ENCODE results near the gene EMSY. TPM values are rescaled to one million over a fixed set of nuclear protein-coding genes. Genes with fewer than 3 reads are reported as not detected.

Gene EMSY
- total and polyA plus RNA-seq, 2 of the 13 experiments (the other 11 are each of a cell fraction or from before 2014, with no cell fraction given): 11.6 to 18.5 TPM

GRCh38 chr11:76444384-76445120 lies at the start of gene EMSY (continued):
- TF ChIP-seq E2F5 (CRISPR knock-in tag; conservative IDR thresholded peaks at IDR 0.05) (peak; percentile 81), ERF (CRISPR knock-in tag; IDR thresholded peaks at IDR 0.05) (peak; percentile 61; the same call in 1 of the 2 replicates), RERE (CRISPR knock-in tag; IDR thresholded peaks at IDR 0.05; ENCODE audit: low read depth) (no peak), CENPBD1 (CRISPR knock-in tag; IDR thresholded peaks at IDR 0.05; ENCODE audit: borderline replicate concordance, low read depth) (no peak), NONO (IDR thresholded peaks at IDR 0.05) (no peak), NONO (CRISPR knock-in tag; conservative IDR thresholded peaks at IDR 0.05) (peak; percentile 85), HOXA5 (CRISPR knock-in tag; IDR thresholded peaks at IDR 0.05) (peak; percentile 77; the same call in 1 of the 2 replicates), SMARCC2 (IDR thresholded peaks at IDR 0.05) (no peak), ADNP (CRISPR knock-in tag; IDR thresholded peaks at IDR 0.05) (no peak), ZNF772 (CRISPR knock-in tag; IDR thresholded peaks at IDR 0.05) (no peak), POLR2AphosphoS2 (IDR thresholded peaks at IDR 0.05; ENCODE audit: low read depth, low read length) (peak; percentile 82), HOXA7 (CRISPR knock-in tag; IDR thresholded peaks at IDR 0.05) (no peak), ZNF30 (CRISPR knock-in tag; IDR thresholded peaks at IDR 0.05) (no peak), SNAI1 (CRISPR knock-in tag; IDR thresholded peaks at IDR 0.05; ENCODE audit: borderline replicate concordance) (no peak), ZNF703 (CRISPR knock-in tag; IDR thresholded peaks at IDR 0.05; ENCODE audit: borderline replicate concordance) (no peak), NR0B2 (CRISPR knock-in tag; IDR thresholded peaks at IDR 0.05) (peak; percentile 73), KDM3A (CRISPR knock-in tag; IDR thresholded peaks at IDR 0.05; ENCODE audit: low read depth) (0 out of 2 replicates have a peak, but pooled peaks have one; percentile 32), STAG1 (CRISPR knock-in tag; IDR thresholded peaks at IDR 0.05) (no peak), ZNF7 (CRISPR knock-in tag; IDR thresholded peaks at IDR 0.05) (no peak), ZUFSP (CRISPR knock-in tag; IDR thresholded peaks at IDR 0.05; ENCODE audit: borderline replicate concordance) (no peak), ZNF589 (CRISPR knock-in tag; conservative IDR thresholded peaks at IDR 0.05) (0 out of 2 replicates have a peak, but pooled peaks have one; percentile 39), ZSCAN29 (CRISPR knock-in tag; conservative IDR thresholded peaks at IDR 0.05) (peak; percentile 67; the same call in 1 of the 2 replicates)
